Activated CD4-positive, CD25-positive, alpha-beta regulatory T cell treated with anti-CD3 and anti-CD28 coated beads, Interleukin-2, amount 50 U/mL, for 24 hours (primary cell): Measurements from ENCODE around the gene TMEM212.

Source experiments
- ATAC-seq, 2 donors: fragments of 150-1000 bp; cut with Tn5 transposase; one replicate each; pipeline ENCODE4 v1.10.0; 2021; ENCODE audit warnings: mild to moderate bottlenecking in 1 of 2, moderate library complexity in 1 of 2

The TMEM212 gene

DNA sequence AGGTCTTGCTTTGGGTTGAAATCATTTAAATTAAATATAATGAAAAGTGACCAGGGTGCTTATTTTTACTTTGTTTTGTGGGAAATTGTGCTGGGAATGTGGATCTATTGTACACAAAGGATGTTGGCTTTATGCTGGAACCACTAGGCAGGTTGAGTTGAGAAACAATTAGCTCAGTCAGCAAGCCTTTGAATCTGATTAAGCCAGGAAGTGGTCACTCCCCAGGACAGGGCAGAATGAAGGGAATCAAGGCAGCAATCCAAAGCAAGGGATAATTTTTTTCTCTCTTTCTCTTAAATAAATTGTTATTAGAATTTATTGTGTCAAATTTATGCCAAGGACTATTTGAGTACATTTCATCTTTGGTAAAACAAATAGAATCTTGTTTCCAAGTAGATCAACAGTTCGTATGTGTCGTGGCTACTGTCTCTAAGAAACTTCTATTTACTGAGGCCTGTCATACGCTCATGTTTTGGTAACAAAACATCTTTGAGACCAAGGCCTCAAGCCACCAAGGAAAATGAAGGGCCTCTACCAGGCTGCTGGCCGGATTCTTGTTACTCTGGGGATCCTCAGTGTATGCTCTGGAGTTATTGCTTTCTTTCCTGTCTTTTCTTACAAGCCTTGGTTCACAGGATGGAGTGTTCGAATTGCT lies at the start of gene TMEM212:
TSS of gene TMEM212 (plus strand) at position 486 of the 655 bp plus-strand sequence. CDS start at position 521, 35 bp downstream.
- no peak for ATAC-seq

GRCh38 chr3:171796625-171797264 lies 46.4 kb upstream of the TMEM212 start:
- ATAC-seq: no peak

- no peak for ATAC-seq
Measured at GRCh38 chr3:171797265-171797679, 45.9 kb upstream of the TMEM212 start.

DNA sequence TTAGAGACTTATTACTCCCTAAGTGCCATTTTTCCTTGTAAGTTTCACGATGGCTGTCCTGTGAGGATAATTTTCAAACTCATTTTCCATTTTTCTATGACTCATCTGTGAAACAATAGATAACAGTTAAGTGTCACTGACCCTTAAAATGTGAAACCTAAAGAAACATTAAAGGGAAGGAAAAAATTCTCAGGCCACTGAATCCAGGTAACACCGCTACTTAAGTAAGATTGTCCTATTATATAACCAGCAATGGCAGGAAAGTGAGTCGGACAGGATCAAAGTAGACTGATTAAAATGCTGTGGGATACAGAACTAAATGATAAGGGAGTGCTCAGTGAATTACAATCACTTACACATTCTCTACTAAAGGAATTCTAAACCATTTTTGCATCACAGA lies 45.3 kb upstream of the TMEM212 start:
- no peak for ATAC-seq

- no peak for ATAC-seq
Measured at GRCh38 chr3:171799501-171799900, 43.6 kb upstream of the TMEM212 start.

DNA sequence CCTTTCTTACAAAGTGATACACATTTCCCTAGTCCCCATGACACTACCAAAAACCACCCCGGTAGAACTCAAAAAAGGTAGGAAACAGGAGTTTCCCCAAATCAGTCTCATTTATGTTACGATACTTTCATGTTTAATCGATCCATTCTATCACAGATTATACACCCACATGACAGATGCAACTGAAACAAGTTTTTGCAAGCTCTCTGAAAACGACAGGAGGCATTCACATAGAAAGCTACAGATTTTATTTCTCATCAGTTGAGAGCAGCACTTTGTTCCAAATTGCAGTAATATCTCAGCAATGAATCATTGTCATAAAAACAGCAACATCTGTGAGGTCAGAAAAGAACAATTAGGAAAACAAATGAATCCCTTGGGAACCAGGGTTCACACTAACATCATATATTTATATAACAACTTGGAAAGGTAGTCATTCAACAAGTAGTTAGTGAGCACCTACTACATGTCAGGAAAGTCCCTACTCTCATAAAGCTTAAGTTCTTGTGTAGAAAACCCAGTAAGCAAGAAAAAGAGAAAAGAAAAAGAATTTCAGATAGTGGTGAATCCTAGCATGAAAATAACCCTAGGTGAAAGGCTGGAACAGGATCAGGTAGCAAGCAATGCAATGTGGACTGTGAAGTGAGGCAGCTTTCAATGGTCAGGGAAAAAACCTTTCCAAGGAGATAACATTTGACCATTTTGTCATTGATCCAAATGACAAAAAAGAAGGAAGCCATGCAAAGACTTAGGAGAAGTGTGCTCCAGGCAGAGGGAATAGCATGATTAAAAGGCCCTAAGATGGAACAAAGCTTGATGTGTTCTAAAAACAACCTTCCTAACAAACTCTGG lies 41.2 kb upstream of the TMEM212 start:
- ATAC-seq: no peak

DNA sequence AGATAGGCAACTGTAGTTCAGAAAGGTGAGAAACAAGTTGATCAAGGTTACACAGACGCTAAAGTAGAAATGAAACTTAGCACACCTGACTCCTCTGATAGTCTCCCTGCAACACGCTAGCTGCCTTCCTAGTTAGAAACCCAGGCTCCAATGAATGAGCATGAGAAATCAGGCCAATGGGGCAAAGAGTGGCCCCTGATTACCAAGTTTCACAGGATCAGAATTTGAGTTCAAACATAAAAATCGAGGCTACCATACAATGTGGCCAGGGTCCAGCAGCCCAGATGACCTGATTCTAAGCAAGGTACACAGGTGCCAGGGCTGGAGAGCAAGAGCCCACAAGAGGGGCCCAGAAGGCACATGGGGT lies 40.6 kb upstream of the TMEM212 start:
- no peak for ATAC-seq

DNA sequence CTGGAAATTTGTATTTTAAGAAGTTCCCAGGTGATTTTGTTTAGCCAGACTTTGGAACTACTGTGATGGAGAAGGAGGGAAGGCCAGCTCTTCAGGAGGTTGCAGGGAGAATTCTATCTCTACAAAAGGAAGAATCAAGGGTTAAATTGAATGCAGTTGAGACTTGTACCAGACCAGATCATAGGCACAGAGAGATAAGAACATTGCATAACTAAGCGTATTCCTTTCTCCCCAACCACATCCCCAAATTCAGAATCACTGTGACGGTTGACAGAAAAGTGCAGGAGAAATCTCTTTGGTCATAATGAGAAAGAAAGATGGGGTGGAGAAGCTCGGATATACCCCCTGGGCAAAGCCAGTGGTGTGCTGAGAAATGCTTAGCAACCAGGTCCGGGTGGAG lies 40.1 kb upstream of the TMEM212 start:
- ATAC-seq: no peak

DNA sequence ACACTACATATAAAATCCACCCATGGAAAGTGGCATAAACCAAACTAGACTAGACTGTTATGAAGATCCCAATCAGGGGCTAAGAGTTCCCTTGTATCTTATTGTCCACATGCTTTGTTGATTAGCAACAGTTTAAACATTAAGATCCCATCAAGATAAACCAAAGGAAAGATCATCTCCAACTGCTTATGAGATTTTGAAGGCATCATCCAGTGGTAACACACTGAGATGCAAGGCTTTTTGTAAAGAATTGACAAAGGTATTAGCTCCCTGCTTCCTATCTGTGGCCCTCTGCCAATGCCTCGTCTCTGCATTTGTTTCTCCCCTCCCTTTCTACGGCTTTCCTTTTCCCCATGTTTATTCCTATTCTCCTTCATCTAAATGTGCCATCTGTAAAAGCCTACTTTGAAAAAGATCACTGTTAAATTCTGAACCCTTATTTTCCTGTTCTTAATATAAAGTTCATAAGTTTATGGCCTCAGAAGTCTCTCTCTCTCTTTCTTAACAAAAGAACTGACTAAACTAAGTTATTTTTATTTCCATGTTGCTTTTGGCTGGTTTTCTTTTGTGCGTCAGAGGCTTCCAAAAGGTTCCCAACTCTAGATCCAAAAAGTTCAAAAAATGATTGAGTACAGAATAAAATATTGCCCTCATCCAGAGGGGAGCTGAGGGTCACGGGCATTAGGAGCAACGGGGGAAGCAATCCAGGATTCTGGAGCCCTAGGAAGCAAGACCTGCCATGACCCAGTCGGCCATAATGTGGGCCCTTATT lies 38.3 kb upstream of the TMEM212 start:
- no peak for ATAC-seq

DNA sequence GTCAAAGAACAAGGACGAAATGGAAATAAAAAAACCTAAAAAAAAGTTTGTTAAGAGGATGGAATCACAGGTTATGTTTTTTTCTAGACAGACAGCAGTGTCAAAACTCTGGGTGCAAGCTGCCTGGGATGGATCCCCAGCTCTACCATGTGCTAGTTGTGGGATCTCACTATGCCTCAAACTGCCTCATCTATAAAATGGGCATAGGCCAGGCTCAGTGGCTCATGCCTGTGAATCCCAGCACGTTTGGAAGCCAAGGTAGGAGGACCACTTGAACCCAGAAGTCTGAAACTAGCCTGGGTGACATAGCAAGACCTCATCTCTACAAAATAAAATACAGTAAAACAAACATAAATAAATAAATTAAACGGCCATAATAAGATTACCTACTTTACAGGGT lies 37.5 kb upstream of the TMEM212 start:
- ATAC-seq: no peak

GRCh38 chr3:171806200-171807128 lies 36.7 kb upstream of the TMEM212 start:
- ATAC-seq: no peak

DNA sequence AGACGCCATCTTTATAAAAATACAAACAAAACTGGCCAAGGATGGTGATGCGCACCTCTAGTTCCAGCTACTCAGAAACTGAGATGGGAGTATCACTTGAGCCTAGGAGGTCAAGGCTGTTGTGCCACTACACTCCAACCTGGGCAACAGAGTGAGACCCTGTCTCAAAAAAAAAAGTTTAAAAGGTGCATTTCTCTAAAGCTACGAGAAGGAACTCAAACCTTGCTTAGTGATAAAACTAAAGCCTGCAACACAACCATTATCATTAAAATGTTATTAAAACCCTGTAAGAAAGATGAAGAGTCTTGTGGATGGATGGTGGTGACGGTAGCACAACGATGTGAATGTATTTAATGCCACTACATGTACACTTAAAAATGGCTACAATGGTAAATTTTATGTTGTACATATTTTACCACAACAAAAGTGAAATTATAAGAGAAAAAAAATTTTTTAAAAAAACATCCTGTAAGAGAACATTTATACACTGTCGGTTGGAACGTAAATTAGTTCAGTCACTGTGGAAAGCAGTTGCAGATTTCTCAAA lies 35.9 kb upstream of the TMEM212 start:
- no peak for ATAC-seq

GRCh38 chr3:171807806-171808205 lies 35.3 kb upstream of the TMEM212 start:
- no peak for ATAC-seq

- no peak for ATAC-seq
Measured at GRCh38 chr3:171809611-171809860, 33.6 kb upstream of the TMEM212 start.

- peak; percentile 63 to 69 for ATAC-seq
Measured at GRCh38 chr3:171809861-171810628, 33.1 kb upstream of the TMEM212 start, which contains the start of gene PLD1. Gene PLD1, minus strand, starts transcription at chr3:171810483. Its CDS starts 72,432 bp downstream, at chr3:171738051.

DNA sequence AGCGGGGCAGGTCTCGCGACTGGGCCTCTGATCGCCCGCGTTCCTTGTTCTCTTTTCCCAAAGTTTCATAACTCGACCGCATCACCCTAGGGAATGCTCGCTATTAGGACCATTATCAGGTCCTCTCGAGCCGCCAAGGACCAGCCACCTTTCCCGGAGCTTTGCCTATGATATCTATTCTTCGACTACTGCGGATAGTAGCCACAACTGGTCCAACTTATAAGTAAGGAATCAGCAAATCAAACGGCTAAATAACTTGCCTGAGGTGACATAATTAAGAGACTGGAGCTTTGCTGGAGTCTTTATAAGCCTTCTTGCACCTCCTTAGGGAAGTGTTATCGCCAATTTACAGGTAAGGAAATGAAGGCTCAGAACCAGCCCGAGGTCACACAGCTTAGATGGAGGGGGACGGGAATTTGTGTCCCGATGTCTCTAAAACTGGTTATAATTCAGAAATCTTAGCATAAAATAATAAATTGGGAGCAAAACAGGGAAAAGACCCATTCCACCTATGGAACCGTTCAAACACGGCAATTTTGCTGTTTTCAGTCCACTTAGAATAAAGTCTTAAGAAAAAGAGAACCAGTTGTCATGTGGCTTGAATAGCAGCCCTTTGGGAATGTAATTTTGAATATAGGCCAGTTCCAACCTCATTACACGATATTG lies 32.4 kb upstream of the TMEM212 start:
- no peak for ATAC-seq

DNA sequence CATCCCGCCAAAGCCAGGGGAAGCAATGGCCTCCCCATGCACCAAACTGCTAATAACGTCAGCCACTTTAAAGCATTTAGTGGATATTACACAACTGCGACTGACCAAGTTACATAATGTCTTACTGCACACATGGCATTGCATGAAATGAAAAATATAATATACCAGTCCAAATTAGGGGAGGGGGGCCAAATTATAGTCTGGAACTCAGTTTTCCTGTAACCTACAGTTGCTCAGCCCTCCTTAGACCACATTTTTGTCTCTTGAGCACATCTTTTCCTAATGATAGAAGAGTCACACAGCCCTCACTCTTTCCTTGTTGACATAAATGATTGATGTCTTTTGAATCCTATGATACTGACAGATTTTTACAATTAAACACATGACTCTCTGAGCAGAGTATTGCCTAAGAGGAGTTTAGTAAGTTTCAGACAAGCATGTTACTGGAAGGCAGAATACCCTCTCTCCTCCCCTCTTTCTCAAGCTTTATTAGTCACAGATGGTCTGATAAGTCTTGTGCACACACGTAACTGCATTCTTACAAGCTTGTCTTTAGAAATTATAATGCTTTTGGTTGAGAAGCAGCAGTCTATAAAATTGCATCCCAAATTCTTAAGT lies 31.7 kb upstream of the TMEM212 start:
- ATAC-seq: no peak

DNA sequence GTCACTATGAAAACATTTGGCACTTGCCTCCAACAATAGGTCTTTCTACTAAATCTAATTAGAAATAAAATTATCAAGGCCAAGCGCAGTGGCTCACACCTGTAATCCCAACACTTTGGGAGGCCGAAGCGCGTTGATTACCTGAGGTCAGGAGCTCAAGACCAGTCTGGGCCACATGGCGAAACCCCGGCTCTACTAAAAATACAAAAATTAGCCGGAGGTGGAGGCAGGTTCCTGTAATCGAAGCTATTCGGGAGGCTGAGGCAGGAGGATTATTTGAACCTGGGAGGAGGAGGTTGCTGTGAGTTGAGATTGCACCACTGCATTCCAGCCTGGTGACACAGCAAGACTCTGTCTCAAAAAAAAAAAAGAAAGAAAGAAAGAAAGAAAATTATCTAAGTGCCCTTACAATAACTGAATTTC lies 31.2 kb upstream of the TMEM212 start:
- ATAC-seq: no peak

DNA sequence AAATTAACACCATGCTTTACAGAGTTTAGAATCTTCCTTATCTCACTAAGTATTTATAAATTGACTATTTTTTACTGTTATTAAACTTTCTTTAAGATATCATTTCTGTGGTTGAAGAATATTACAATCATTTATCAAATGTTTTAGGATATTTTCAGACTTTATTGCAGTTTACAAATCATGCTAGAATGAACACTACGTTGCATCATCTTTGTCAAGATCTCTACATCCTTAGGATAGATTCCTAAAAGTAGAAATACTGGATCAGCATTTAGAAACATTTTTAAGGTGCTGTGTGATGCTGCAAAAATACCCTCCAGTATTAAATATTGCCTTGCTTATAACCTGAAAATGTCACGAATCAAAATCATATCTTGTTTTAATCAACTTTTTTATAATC lies 30.3 kb upstream of the TMEM212 start:
- ATAC-seq: no peak
